ENCODE measurements around the gene THAP2.

Gene THAP2

DNA sequence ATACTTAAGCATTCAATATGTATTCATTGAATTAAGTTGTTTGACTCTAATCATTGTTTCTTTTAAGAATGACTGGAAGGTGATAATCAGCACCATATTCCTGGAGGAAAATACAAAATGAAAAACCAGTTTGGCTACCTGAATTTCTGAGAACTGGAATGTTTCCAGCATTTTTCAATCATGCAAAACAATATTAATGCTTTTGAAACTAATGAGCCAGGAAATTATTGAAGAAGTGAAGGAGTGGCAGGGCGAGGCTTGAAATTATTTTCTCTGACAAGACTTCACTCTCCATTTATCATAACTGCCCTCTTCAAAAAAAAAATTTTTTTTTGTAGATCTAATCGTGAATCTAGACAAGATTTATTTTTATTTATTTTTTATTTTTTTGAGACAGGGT lies 40.8 kb downstream of the THAP2 start:
- no peak for DNase-seq

DNA sequence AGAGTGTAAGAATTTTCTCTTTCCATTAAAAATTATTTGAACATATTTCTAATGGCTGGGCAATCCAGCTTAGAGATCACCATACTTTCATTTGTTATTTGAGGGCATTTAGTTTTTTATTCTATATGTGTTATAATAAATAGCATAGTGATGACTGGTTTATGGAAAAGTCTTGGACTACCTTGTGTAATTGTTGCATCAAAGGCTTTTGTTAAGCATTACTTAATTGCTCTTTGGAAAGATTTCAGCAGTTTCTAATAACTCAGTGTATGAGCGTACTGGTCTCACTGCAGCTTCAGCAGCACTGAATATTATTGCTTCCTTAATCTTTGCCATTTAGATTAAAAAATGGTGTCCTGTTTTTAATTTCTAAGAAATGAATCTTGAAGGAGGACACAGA lies 44.6 kb downstream of the THAP2 start:
- no peak for DNase-seq

DNA sequence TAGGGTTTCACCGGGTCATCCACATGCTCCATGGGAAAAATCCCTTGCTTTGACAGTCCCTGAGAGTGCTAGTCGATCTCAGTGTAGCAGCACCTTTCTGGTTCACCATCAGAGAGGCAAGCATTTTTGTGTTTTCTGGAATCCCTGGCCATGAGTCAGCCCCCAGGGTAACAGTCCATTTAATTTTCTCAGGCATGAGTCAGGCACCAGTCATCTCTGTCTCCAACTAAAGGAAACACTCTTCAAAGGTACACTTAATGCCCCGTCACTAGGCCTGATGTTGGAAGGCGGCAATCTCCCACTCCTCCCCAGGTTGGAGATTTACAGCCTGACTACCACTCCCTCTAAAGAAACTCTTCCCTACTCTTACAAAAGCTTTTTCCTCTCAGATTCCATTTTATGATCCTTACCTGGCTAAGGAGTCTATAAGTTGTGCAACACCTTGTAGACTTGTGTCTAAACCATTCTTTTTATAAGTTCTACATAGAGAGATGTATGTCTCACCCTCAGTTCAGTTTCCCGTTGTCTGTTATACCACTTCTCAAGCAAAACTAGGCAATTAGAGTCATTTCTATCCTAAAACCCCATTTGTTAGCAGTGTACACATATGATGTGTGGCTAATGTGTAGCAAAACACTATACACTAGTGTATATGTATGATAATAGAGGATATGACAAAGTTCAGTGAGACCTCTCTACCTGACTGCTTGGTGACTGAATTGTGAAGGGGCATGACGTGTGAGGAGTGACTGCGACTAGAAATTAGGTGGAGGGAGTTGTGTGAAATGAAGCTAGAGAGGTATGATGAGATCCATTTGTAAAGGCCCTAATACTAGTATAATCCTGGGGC lies 46.4 kb downstream of the THAP2 start:
- DNase-seq: no peak

DNA sequence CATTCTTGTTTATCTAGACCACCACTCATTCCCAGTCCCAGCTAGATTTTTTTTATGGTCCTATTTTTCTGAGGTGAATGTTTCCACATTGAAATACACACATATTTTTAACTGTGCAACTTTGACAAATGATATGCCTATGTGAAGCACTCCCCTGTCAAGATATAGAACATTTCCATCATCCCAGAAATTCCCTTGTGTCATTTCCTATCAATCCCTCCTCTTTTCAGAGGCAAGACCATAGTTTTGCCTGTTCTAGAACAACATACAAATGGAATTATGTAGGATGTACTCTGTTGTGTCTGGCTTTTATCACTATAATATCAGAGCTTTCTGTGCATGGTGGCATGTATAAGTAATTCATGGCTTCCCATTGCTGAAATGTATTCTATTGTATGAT lies 54.5 kb downstream of the THAP2 start:
- no peak for DNase-seq

DNA sequence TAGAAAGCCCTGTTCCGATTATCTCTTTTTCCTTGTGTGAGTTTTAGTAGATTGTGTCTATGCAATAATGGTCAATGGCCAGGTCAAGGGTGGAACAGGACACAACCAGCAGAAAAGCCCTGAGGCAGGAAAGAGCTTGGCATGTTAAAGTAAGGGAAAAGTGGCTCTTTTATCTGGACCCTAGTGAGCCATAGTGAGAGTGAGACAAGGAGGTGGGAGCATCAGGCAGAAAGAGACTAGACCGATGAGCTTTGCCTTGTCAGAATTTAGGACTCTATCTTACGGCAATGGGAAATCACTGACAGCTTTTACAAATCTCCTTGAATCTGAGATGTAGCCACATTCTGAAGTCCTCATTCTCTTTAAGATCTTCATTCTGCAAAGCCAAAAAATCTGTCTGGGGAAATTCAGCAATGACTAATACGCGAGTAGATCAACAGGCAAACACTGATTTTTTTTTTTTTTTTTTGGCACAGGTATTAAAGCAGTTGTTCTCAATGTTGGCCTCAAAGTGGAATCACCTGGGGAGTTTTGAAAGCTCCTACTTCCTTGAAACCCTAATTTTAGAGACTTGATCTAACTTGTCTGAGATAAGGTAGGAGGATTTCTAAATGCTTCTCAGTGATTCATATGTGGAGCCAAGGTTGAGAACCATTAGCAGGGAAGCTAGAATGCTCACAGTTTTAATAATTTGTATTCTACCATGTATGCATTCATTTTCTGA lies 55.7 kb downstream of the THAP2 start:
- no peak for DNase-seq

DNA sequence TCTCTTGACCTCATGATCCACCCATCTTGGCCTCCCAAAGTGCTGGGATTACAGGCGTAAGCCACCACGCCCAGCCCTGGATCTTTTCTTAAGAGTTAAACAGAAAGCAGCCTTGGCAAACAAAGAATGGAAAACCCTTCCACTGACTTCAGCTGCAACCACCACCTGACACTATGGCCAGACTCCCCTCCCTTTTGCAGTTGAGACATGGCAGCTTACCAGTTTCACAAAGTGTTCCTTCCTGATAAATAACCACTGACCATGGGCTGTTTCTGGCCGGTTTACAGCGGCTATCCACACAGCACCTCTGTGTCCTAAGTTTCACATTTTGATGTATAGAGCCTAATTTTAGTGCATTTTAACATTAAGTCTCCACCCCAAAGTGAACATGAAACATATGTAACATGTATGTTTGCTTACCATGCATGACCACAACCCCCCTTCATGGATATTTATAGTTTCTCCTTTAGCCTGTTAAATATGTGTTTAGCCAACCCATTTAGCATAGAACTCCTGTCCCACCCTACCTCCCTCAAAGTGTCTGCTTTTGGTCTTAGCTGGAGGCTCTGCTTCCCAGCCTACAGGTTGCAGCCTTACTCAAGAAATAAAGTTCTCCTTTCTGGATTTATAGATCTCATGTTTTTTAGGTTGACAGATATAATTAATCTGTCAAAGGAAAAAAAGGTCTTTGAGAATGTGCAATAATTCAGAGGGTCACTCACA lies 57.8 kb downstream of the THAP2 start:
- DNase-seq: no peak

DNA sequence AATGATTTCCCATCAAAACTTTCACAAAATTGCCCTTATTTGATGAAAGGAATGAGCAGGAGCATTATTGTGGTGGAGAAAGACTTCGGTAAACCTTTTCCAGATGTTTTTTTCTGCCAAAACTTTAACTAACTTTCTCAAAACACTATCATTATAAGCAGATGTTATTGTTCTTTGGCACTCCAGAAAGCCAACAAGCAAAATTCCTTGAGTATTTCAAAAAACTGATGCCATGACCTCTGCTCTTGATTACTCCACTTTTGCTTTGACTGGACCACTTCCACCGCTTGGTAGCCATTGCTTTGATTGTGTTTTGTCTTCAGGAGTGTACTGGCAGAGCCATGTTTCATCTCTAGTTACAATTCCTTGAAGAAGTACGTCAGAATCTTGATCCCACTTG lies 60.9 kb downstream of the THAP2 start:
- DNase-seq: no peak

DNA sequence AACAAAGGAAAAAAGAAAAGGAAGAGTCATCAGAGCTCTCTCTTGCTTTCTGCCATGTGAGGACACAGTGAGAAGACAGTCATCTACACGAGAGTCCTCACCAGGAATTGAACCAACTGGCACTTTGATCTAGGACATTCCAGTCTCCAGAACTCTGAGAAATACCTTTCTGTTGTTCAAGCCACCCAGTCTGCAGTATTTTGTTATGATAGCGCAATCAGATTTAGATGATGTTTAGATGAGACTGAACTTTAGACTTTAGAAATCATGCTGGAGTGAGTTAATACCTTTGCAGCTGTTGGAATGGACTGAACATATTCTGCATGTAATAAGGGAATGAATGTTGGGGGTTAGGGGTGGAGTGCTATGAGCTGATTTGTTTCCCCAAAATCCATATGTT lies 62.4 kb downstream of the THAP2 start:
- DNase-seq: no peak

DNA sequence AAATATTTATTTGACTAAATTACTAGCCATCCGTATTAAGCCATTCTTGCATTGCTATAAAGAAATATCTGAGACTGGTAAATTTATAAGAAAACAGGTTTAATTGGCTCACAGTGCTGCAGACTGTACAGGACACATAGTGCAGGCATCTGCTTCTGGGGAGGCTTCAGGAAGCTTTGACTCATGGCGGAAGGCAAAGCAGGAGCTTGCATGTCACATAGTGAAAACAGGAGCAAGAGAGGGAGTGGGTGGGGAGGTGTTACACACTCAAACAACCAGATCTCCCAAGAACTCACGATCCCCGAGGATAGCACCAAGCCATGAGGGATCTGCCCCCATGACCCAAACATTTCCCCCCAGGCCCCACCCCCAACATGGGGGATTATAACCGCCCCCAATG lies 63.9 kb downstream of the THAP2 start:
- no peak for DNase-seq

All from effector CD4-positive, alpha-beta T cell (primary cell).